Measurements from ENCODE around the gene PKD1L1. TPM values are rescaled to one million over a fixed set of nuclear protein-coding genes. Genes with fewer than 3 reads are reported as not detected.

PKD1L1 gene
- total RNA-seq, 4 donors from 2014 or later: 0.07 to 1.7 (median 0.98) TPM

- intact Hi-C loops (cut with DNase I; ENCODE audit: low total_unique reads) (no loop called here), in situ Hi-C loops (cut with MboI; ENCODE audit: low sequenced_read_pairs in 4 of 4) (no loop called here)
- peak overlapping the region in 1 of 4 donors; percentile 10 for H3K4me3 ChIP-seq
- no peaks in the 10 kb centered on the region for H3K36me3 ChIP-seq
- DNase-seq (peak; percentile 14 to 33), ATAC-seq (peak; percentile 74 to 80)
- no peaks in the 10 kb centered on the region for H3K27me3 ChIP-seq
- TF ChIP-seq POLR2A (IDR thresholded peaks at IDR 0.05): no peak
- TF ChIP-seq CTCF (IDR thresholded peaks at IDR 0.05 in 4 of 5, conservative IDR thresholded peaks at IDR 0.05 in 1 of 5): no peak
- peaks cover 14 to 21% of the 10 kb centered on the region in 2 donors for H3K4me1 ChIP-seq
- H3K27ac ChIP-seq: peak overlapping the region; percentile 48 to 82 (median 74)
- no peaks in the 10 kb centered on the region for H3K9me3 ChIP-seq
Measured at GRCh38 chr7:47884675-47885074, 63.6 kb downstream of the PKD1L1 start.

GRCh38 chr7:47882635-47883034, 65.6 kb downstream of the PKD1L1 start:
- no peak for ATAC-seq

GRCh38 chr7:47881256-47881655, 67.0 kb downstream of the PKD1L1 start:
- ATAC-seq (no peak), DNase-seq (no peak)
- no peak for TF ChIP-seq POLR2A (IDR thresholded peaks at IDR 0.05)
- TF ChIP-seq CTCF (IDR thresholded peaks at IDR 0.05 in 4 of 5, conservative IDR thresholded peaks at IDR 0.05 in 1 of 5): no peak
- Histone ChIP-seq H3K4me1 (peaks cover 14 to 21% of the 10 kb centered on the region in 2 donors), H3K27me3 (no peaks in the 10 kb centered on the region), H3K36me3 (no peaks in the 10 kb centered on the region), H3K27ac (no peak overlapping the region), H3K9me3 (no peaks in the 10 kb centered on the region), H3K4me3 (no peak overlapping the region)
- in situ Hi-C loops (cut with MboI; ENCODE audit: low sequenced_read_pairs in 4 of 4): no loop called here
- intact Hi-C loops (cut with DNase I; ENCODE audit: low total_unique reads): no loop called here

More at GRCh38 chr7:47882635-47883034, 65.6 kb downstream of the PKD1L1 start:
- Histone ChIP-seq H3K36me3 (no peaks in the 10 kb centered on the region), H3K4me1 (peaks cover 14 to 21% of the 10 kb centered on the region in 2 donors), H3K4me3 (no peak overlapping the region), H3K9me3 (no peaks in the 10 kb centered on the region), H3K27me3 (no peaks in the 10 kb centered on the region), H3K27ac (no peak overlapping the region)
- TF ChIP-seq CTCF (IDR thresholded peaks at IDR 0.05 in 4 of 5, conservative IDR thresholded peaks at IDR 0.05 in 1 of 5): no peak
- no peak for TF ChIP-seq POLR2A (IDR thresholded peaks at IDR 0.05)
- DNase-seq: no peak
- intact Hi-C loops (cut with DNase I; ENCODE audit: low total_unique reads): no loop called here
- in situ Hi-C loops (cut with MboI; ENCODE audit: low sequenced_read_pairs in 4 of 4): no loop called here

GRCh38 chr7:47878662-47879061, 69.6 kb downstream of the PKD1L1 start:
- Histone ChIP-seq H3K4me3 (no peak overlapping the region), H3K9me3 (no peaks in the 10 kb centered on the region), H3K36me3 (no peaks in the 10 kb centered on the region), H3K4me1 (no peaks in the 10 kb centered on the region), H3K27ac (no peak overlapping the region), H3K27me3 (no peaks in the 10 kb centered on the region)
- intact Hi-C loops (cut with DNase I; ENCODE audit: low total_unique reads): no loop called here
- no peak for TF ChIP-seq POLR2A (IDR thresholded peaks at IDR 0.05)
- TF ChIP-seq CTCF (IDR thresholded peaks at IDR 0.05 in 4 of 5, conservative IDR thresholded peaks at IDR 0.05 in 1 of 5): no peak
- DNase-seq (no peak), ATAC-seq (no peak)
- in situ Hi-C loops (cut with MboI; ENCODE audit: low sequenced_read_pairs in 4 of 4): no loop called here

- in situ Hi-C loops (cut with MboI; ENCODE audit: low sequenced_read_pairs in 4 of 4): no loop called here
- intact Hi-C loops (cut with DNase I; ENCODE audit: low total_unique reads): no loop called here
- TF ChIP-seq POLR2A (IDR thresholded peaks at IDR 0.05): no peak
- TF ChIP-seq CTCF (IDR thresholded peaks at IDR 0.05 in 4 of 5, conservative IDR thresholded peaks at IDR 0.05 in 1 of 5): no peak
Measured at GRCh38 chr7:47877336-47877735, 70.9 kb downstream of the PKD1L1 start.

More at GRCh38 chr7:47877336-47877735, 70.9 kb downstream of the PKD1L1 start:
- H3K27me3 ChIP-seq: no peaks in the 10 kb centered on the region
- H3K4me3 ChIP-seq: no peak overlapping the region
- ATAC-seq (no peak), DNase-seq (no peak)
- H3K9me3 ChIP-seq: no peaks in the 10 kb centered on the region
- no peak overlapping the region for H3K27ac ChIP-seq
- H3K4me1 ChIP-seq: no peaks in the 10 kb centered on the region
- no peaks in the 10 kb centered on the region for H3K36me3 ChIP-seq
